Measurements from ENCODE around the gene HLA-DPB1.

Gene HLA-DPB1

DNA sequence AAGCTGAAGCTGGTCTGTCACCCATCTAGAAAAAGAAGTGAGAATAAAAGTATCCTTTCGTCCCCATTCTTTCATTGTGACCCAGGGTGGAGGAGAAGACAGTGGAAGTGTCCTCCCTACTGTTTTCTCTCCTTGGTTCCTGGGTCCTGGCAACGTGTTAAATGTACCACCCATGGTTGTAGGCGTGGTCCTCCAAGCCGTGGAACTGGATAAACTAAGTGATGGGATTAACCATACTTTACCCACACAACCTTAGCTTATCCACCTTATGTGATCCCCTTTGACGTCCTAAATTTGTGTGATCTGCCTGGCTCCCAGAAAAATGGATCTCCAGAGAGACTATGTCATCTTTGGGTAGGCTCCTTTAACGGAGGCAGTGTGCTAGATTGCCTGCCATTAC lies 47.4 kb downstream of the HLA-DPB1 start:
- no peak for DNase-seq (ENCODE audit: insufficient read length, low spot score)
- no peak for FAIRE-seq
- TF ChIP-seq, protein P1, sequence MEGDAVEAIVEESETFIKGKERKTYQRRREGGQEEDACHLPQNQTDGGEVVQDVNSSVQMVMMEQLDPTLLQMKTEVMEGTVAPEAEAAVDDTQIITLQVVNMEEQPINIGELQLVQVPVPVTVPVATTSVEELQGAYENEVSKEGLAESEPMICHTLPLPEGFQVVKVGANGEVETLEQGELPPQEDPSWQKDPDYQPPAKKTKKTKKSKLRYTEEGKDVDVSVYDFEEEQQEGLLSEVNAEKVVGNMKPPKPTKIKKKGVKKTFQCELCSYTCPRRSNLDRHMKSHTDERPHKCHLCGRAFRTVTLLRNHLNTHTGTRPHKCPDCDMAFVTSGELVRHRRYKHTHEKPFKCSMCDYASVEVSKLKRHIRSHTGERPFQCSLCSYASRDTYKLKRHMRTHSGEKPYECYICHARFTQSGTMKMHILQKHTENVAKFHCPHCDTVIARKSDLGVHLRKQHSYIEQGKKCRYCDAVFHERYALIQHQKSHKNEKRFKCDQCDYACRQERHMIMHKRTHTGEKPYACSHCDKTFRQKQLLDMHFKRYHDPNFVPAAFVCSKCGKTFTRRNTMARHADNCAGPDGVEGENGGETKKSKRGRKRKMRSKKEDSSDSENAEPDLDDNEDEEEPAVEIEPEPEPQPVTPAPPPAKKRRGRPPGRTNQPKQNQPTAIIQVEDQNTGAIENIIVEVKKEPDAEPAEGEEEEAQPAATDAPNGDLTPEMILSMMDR (IDR thresholded peaks at IDR 0.05; ENCODE audit: insufficient read depth, missing control alignments), result no peak

DNA sequence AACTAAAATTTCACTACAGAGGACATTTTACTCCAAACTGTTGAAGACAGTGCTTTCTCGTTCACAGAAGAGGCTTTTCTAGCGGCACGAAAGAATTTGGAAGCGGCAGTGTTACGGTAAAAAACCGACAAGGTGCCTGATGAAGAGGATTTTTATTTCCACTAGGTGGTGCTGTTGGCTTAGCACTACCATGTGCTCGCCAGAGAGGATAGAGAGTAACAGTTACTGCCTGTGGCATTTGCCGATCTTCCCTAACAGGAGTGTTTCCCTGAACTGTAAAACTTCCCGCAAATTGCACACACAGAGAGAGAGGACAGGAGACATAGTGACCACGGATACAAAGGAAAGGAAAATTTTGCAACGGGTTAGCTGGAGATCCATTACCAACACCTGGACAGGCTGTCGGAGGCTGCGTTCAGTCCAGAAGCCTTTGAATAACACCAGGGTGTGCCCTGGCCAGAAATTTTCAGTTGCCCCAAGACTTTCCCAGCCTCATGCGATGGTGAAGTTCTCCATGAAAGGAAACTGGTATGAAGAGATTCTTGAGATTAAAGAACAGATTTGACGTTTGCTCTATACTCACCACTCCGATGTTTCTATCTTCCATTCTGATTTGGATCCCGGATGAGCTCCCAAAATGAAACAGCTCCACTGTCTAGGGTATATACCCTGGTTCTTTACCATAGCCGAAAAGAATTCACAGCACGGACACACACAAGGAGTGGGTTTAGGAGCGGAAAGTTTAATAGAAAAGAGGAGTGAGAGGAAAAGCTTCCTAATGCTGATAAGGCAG lies 48.1 kb downstream of the HLA-DPB1 start:
- peak; percentile 6 for FAIRE-seq
- DNase-seq (ENCODE audit: insufficient read length, low spot score), result no peak
- TF ChIP-seq, protein P1 (IDR thresholded peaks at IDR 0.05; ENCODE audit: insufficient read depth, missing control alignments), result peak; percentile 70

DNA sequence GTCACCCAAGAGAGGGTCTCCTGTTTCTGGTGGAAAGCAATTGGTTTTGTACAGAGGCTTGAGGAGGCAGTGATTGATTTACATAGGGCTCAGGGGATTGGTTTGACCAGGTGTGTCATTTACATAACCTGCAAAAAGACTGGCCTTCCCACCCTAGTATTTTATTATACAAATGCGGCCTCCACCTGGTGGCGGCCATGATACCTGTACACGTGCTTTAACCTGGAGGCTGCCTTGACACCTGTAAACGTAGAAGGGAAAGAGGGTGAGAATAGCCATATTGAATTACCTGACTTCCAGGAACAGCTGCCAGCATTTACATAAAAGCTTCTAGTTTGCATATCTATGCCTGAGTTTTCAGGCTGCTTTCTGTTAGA lies 48.7 kb downstream of the HLA-DPB1 start:
- DNase-seq (ENCODE audit: insufficient read length, low spot score) (no peak), FAIRE-seq (no peak)
- TF ChIP-seq, protein P1 (IDR thresholded peaks at IDR 0.05; ENCODE audit: insufficient read depth, missing control alignments), result no peak

DNA sequence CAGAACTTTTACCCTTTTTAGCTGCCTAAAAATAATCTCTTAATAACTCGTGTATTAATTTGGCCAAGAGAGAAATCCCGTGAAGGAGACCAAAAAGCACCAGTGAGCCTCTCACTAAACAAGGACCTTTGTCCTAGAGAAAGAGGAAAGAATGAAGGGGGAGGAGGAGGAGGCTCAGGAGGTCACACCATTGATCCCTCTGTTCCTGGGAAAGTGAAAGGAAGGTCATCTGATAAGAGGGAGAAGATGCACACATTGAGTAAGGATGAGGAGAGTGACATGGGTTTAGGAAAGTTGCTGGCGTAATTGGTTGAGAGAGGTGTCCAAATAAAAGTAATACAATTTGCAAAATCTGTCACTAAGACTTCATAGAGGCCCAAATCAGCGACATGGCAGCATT lies 49.2 kb downstream of the HLA-DPB1 start:
- TF ChIP-seq, protein P1 (IDR thresholded peaks at IDR 0.05; ENCODE audit: insufficient read depth, missing control alignments), result no peak
- DNase-seq (ENCODE audit: insufficient read length, low spot score) (no peak), FAIRE-seq (no peak)

DNA sequence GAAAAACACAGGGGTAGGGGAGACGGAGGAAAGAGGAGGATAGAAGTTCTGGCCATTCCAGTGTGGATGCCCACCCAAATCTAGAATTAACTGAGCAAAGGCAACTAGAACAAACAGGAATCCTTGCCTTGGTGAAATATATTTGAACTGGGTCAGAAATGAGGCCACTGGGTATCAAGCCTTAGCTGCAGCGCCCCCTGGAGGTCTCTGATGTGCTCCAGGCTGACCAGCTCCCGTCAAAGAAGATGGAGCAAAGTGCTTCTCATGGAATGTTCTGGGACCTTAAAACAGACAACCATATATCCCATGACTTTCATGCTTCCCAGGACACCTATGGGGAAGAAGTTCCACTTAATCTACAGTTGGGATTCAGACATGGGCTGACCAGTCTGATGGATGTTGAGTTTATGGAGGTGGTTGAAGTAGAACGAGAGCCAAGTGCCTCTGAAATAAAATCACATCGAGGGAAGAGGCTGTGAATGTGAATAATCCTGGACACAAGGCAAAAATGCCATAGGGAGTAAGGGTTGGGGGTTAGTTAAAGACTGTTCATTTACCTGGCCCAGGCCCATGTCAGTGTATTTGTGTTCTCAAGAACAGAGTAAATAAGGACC lies 50.4 kb downstream of the HLA-DPB1 start:
- TF ChIP-seq, protein P1 (IDR thresholded peaks at IDR 0.05; ENCODE audit: insufficient read depth, missing control alignments), result peak; percentile 53
- FAIRE-seq (no peak), DNase-seq (ENCODE audit: insufficient read length, low spot score) (peak; percentile 26)

DNA sequence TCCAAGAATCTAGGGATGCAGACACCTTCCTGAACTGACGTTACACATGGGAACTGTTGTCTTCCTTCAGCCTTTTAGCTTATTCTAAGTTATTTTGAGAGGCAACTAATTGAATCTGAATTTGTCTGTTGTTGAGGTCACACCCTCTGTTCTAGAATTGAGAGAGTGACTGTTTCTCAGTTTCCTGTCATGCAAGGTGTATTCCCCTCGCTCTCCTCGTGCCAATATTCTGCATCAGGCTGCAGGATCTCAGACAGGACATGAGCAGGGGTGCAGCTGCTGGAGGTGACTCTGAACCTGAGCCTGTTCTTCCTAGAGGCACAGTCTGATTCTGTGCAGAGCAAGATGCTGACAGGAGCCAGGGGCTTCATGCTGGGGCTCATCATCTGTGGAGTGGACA lies 52.5 kb downstream of the HLA-DPB1 start:
- DNase-seq (ENCODE audit: insufficient read length, low spot score), result no peak
- no peak for FAIRE-seq
- TF ChIP-seq, protein P1 (IDR thresholded peaks at IDR 0.05; ENCODE audit: insufficient read depth, missing control alignments), result no peak

DNA sequence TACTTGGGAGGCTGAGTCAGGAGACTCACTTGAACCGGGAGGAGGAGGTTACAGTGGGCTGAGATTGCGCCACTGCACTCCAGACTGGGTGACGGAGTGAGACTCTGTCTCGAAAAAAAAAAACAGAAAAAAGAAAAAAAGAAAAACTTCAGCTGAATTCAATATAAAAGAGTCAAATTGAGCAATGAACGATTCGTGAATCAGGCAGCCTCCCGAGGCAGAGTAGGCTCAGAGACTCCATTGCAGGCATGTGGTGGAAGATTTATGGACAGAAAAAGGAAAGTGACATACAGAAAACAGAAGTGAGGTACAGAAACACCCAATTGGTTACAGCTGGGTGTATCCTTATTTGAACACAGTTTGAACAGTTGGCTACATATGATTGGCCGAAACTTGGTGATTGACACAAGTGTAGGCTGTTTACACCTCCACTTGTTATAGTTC lies 56.3 kb downstream of the HLA-DPB1 start:
- FAIRE-seq (no peak), DNase-seq (ENCODE audit: insufficient read length, low spot score) (no peak)
- TF ChIP-seq, protein P1 (IDR thresholded peaks at IDR 0.05; ENCODE audit: insufficient read depth, missing control alignments), result no peak
